AG09309 (cell line): ENCODE data around the gene NHERF2.

Experiments used
- DNase-seq: peaks from one replicate; pipeline ENCODE4 v3.0.0-alpha.2; 2010; ENCODE audit warnings: low read depth
- H3K4me3 ChIP-seq: 2 replicates; pipeline ENCODE4 v1.5.1; 2011; ENCODE audit warnings: mild to moderate bottlenecking, low read depth, low read length, moderate library complexity; ENCODE audit not compliant: control insufficient read depth
- TF ChIP-seq, protein P1 (sequence below): IDR thresholded peaks from 2 replicates; pipeline ENCODE4 v1.5.1; 2011; ENCODE audit warnings: mild to moderate bottlenecking, low read depth, low read length, inconsistent platforms; ENCODE audit not compliant: insufficient read depth, control insufficient read depth; ENCODE audit errors: missing control alignments

The NHERF2 gene

DNA sequence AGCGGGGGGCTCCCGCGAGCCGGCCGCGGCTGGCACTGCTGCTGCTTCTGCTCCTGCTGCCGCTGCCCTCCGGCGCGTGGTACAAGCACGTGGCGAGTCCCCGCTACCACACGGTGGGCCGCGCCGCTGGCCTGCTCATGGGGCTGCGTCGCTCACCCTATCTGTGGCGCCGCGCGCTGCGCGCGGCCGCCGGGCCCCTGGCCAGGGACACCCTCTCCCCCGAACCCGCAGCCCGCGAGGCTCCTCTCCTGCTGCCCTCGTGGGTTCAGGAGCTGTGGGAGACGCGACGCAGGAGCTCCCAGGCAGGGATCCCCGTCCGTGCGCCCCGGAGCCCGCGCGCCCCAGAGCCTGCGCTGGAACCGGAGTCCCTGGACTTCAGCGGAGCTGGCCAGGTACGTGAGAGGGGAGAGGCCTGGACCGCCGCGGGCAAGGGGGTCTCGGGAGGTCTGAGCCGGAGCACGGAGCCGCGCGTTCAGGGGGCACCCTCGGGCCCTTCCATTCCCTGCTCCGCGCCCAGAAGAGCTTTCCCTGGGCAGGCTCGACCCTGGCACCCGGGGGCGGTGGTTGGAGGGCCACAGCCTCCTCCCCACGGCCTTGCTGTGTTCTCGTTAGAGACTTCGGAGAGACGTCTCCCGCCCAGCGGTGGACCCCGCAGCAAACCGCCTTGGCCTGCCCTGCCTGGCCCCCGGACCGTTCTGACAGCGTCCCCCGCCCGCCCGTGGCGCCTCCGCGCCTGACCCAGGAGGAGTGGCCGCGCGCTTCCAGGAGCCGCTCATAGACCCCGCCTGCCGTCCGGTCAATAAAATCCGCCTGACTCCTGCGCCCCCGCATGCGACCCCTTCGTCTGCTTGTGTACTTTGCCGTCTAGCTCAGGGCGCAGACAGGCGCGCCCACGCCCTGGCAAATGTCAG is 6.5 kb upstream of the NHERF2 start:
- no peak overlapping the region for H3K4me3 ChIP-seq
- TF ChIP-seq, protein P1, sequence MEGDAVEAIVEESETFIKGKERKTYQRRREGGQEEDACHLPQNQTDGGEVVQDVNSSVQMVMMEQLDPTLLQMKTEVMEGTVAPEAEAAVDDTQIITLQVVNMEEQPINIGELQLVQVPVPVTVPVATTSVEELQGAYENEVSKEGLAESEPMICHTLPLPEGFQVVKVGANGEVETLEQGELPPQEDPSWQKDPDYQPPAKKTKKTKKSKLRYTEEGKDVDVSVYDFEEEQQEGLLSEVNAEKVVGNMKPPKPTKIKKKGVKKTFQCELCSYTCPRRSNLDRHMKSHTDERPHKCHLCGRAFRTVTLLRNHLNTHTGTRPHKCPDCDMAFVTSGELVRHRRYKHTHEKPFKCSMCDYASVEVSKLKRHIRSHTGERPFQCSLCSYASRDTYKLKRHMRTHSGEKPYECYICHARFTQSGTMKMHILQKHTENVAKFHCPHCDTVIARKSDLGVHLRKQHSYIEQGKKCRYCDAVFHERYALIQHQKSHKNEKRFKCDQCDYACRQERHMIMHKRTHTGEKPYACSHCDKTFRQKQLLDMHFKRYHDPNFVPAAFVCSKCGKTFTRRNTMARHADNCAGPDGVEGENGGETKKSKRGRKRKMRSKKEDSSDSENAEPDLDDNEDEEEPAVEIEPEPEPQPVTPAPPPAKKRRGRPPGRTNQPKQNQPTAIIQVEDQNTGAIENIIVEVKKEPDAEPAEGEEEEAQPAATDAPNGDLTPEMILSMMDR, result no peak
- DNase-seq, result no peak

GRCh38 chr16:2022723-2023091 is 4.0 kb upstream of the NHERF2 start:
- DNase-seq, result no peak
- H3K4me3 ChIP-seq, result peak overlapping the region; percentile 29
- TF ChIP-seq, protein P1, result no peak

- H3K4me3 ChIP-seq, result peak overlapping the region; percentile 29
These were observed 3.3 kb upstream of the NHERF2 start for GRCh38 chr16:2023092-2024031.

GRCh38 chr16:2024032-2024420 is 2.7 kb upstream of the NHERF2 start:
- TF ChIP-seq, protein P1, result no peak
- H3K4me3 ChIP-seq, result no peak overlapping the region
- no peak for DNase-seq

More at GRCh38 chr16:2023092-2024031, 3.3 kb upstream of the NHERF2 start:
- no peak for DNase-seq
- TF ChIP-seq, protein P1, result peak; percentile 93

GRCh38 chr16:2025251-2025650 is 1.5 kb upstream of the NHERF2 start:
- TF ChIP-seq, protein P1, result no peak
- H3K4me3 ChIP-seq, result no peak overlapping the region
- DNase-seq, result no peak

DNA sequence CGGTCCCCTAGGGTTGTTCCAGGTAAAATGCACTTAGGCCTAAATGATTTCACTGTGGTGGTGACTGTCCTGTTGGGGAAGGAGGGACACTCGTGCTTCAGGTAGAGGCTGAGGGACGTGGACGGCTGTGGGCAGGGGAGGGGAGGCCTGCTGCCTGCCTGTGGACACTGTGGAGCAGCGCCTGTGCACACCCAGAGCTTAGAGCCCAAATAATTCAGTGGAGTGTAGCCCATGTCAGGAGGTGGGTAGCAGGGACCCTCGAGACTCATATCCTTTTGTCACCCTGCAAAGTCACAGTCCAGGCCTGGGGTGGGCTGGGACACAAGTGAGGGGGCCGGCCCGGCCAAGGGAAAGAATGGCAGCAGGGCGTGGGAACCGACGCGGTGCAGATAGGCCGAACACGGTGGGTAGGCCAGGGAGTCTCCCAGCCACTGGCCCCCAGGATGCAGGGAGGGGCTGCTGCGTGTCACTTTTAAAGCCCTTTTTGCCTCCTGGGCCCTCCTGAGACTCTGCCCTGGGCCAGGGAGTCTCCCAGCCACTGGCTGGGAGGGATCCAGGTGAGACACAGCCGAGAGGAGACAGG is 733 bp upstream of the NHERF2 start:
- no peak overlapping the region for H3K4me3 ChIP-seq
- no peak for DNase-seq
- TF ChIP-seq, protein P1, result no peak
